KOPT-K1 (cell line): ENCODE results near the gene NEXN.
"Not testable (repeated sequence)": the region's sequence is repeated elsewhere in the genome, so short reads cannot be mapped to it uniquely, and the experiment has no call there.

Experiments used
- H3K27ac ChIP-seq: fragments of 200-600 bp; sonication (generic); 2 replicates; pipeline ENCODE4 v1.5.1; 2016; ENCODE audit warnings: antibody characterized with exemption, mild to moderate bottlenecking, low read depth, low read length; ENCODE audit not compliant: poor library complexity, severe bottlenecking
- H3K36me3 ChIP-seq: fragments of 200-600 bp; sonication (generic); 2 replicates; pipeline ENCODE4 v1.5.1; 2017; ENCODE audit warnings: antibody characterized with exemption, mild to moderate bottlenecking, low read length, moderate library complexity; ENCODE audit not compliant: insufficient read depth
- H3K9me3 ChIP-seq: fragments of 200-600 bp; sonication (generic); 2 replicates; pipeline ENCODE4 v1.5.1; 2017; ENCODE audit warnings: antibody characterized with exemption, low read length, mild to moderate bottlenecking; ENCODE audit not compliant: insufficient read depth, poor library complexity, severe bottlenecking

Gene NEXN

GRCh38 chr1:77888781-77889642 lies 588 bp downstream of the NEXN start:
- Histone ChIP-seq H3K36me3 (no peaks in the 10 kb centered on the region), H3K9me3 (no peaks in the 10 kb centered on the region), H3K27ac (no peak overlapping the region)

GRCh38 chr1:77889671-77890070 lies 1.2 kb downstream of the NEXN start:
- no peaks in the 10 kb centered on the region for H3K36me3 ChIP-seq
- H3K9me3 ChIP-seq, result no peaks in the 10 kb centered on the region
- H3K27ac ChIP-seq, result no peak overlapping the region

GRCh38 chr1:77891200-77891599 lies 2.8 kb downstream of the NEXN start:
- Histone ChIP-seq H3K9me3 (no peaks in the 10 kb centered on the region), H3K36me3 (no peaks in the 10 kb centered on the region), H3K27ac (no peak overlapping the region)

GRCh38 chr1:77899647-77900320 lies 11.4 kb downstream of the NEXN start:
- Histone ChIP-seq H3K27ac (no peak overlapping the region), H3K9me3 (no peaks in the 10 kb centered on the region), H3K36me3 (no peaks in the 10 kb centered on the region)

GRCh38 chr1:77900687-77901293 lies 12.4 kb downstream of the NEXN start:
- Histone ChIP-seq H3K27ac (no peak overlapping the region), H3K9me3 (no peaks in the 10 kb centered on the region), H3K36me3 (no peaks in the 10 kb centered on the region)

- H3K9me3 ChIP-seq, result no peaks in the 10 kb centered on the region
- no peak overlapping the region for H3K27ac ChIP-seq
- H3K36me3 ChIP-seq, result no peaks in the 10 kb centered on the region
Measured at GRCh38 chr1:77905603-77906002, 17.2 kb downstream of the NEXN start.

GRCh38 chr1:77906019-77906545 lies 17.7 kb downstream of the NEXN start:
- Histone ChIP-seq H3K27ac (no peak overlapping the region), H3K9me3 (no peaks in the 10 kb centered on the region), H3K36me3 (no peaks in the 10 kb centered on the region)

GRCh38 chr1:77906624-77907023 lies 18.2 kb downstream of the NEXN start:
- no peaks in the 10 kb centered on the region for H3K9me3 ChIP-seq
- H3K27ac ChIP-seq, result no peak overlapping the region
- no peaks in the 10 kb centered on the region for H3K36me3 ChIP-seq

- no peaks in the 10 kb centered on the region for H3K9me3 ChIP-seq
- H3K27ac ChIP-seq, result no peak overlapping the region
Measured at GRCh38 chr1:77910116-77910515, 21.7 kb downstream of the NEXN start.

GRCh38 chr1:77918918-77919317 lies 30.5 kb downstream of the NEXN start:
- not testable (repeated sequence) for H3K9me3 ChIP-seq, H3K36me3 ChIP-seq, H3K27ac ChIP-seq

More at GRCh38 chr1:77910116-77910515, 21.7 kb downstream of the NEXN start:
- H3K36me3 ChIP-seq, result no peaks in the 10 kb centered on the region

GRCh38 chr1:77925518-77925917 lies 37.1 kb downstream of the NEXN start:
- H3K36me3 ChIP-seq, result peaks cover 15% of the 10 kb centered on the region
- peak overlapping the region; percentile 81 for H3K27ac ChIP-seq
- H3K9me3 ChIP-seq, result no peaks in the 10 kb centered on the region

GRCh38 chr1:77925956-77926355 lies 37.5 kb downstream of the NEXN start:
- Histone ChIP-seq H3K27ac (peak overlapping the region; percentile 81), H3K36me3 (peaks cover 19% of the 10 kb centered on the region), H3K9me3 (no peaks in the 10 kb centered on the region)

GRCh38 chr1:77926561-77927357 lies 38.3 kb downstream of the NEXN start:
- peak overlapping the region; percentile 81 for H3K27ac ChIP-seq
- H3K36me3 ChIP-seq, result peaks cover 27% of the 10 kb centered on the region
- no peaks in the 10 kb centered on the region for H3K9me3 ChIP-seq

- Histone ChIP-seq H3K9me3 (no peaks in the 10 kb centered on the region), H3K27ac (peak overlapping the region; percentile 81), H3K36me3 (peaks cover 34% of the 10 kb centered on the region)
Measured at GRCh38 chr1:77927414-77927813, 39.0 kb downstream of the NEXN start.
